ENCODE results near the gene TEX55.

DNA sequence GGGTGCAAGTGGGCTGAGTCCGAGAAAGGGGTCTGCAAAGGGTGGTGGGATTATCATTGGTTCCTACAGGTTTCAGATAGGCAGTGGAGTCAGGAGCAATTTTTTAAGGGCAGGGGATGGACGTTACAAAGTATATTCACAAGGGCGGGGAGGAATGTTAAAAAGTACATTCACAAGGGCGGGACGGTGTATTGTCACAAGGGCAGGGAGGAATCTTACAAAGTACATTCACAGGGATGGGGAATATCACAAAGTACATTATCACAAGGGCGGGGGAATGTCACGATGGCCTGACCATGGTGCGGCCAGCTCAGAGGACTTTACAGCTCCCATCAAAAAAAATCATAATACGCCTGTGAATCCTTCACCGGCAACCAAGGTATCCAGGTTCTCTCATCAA, 20.6 kb upstream of the TEX55 start:
- TF ChIP-seq, protein P1, sequence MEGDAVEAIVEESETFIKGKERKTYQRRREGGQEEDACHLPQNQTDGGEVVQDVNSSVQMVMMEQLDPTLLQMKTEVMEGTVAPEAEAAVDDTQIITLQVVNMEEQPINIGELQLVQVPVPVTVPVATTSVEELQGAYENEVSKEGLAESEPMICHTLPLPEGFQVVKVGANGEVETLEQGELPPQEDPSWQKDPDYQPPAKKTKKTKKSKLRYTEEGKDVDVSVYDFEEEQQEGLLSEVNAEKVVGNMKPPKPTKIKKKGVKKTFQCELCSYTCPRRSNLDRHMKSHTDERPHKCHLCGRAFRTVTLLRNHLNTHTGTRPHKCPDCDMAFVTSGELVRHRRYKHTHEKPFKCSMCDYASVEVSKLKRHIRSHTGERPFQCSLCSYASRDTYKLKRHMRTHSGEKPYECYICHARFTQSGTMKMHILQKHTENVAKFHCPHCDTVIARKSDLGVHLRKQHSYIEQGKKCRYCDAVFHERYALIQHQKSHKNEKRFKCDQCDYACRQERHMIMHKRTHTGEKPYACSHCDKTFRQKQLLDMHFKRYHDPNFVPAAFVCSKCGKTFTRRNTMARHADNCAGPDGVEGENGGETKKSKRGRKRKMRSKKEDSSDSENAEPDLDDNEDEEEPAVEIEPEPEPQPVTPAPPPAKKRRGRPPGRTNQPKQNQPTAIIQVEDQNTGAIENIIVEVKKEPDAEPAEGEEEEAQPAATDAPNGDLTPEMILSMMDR (conservative IDR thresholded peaks at IDR 0.05; ENCODE audit: low read depth, low read length): no peak
- no peak for TF ChIP-seq CEBPB (IDR thresholded peaks at IDR 0.05; ENCODE audit: low read depth, low read length)
- no peak for TF ChIP-seq MXI1 (IDR thresholded peaks at IDR 0.05; ENCODE audit: borderline replicate concordance, low read depth, low read length)
- no peak for TF ChIP-seq FOS (IDR thresholded peaks at IDR 0.05; ENCODE audit: low read depth, low read length)
- no peak for TF ChIP-seq SMC3 (IDR thresholded peaks at IDR 0.05; ENCODE audit: low read depth, low read length)
- TF ChIP-seq POLR2A (IDR thresholded peaks at IDR 0.05; ENCODE audit: low read depth, low read length): no peak
- TF ChIP-seq, protein P2, sequence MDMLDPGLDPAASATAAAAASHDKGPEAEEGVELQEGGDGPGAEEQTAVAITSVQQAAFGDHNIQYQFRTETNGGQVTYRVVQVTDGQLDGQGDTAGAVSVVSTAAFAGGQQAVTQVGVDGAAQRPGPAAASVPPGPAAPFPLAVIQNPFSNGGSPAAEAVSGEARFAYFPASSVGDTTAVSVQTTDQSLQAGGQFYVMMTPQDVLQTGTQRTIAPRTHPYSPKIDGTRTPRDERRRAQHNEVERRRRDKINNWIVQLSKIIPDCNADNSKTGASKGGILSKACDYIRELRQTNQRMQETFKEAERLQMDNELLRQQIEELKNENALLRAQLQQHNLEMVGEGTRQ (IDR thresholded peaks at IDR 0.05; ENCODE audit: low read depth, low read length): no peak
- no peak for TF ChIP-seq MAFK (IDR thresholded peaks at IDR 0.05; ENCODE audit: low read depth, low read length)
- no peak for TF ChIP-seq NFE2L2 (IDR thresholded peaks at IDR 0.05; ENCODE audit: low read depth, low read length)
- no peak for TF ChIP-seq RCOR1 (IDR thresholded peaks at IDR 0.05; ENCODE audit: insufficient replicate concordance, low read length)
- TF ChIP-seq, protein P3, sequence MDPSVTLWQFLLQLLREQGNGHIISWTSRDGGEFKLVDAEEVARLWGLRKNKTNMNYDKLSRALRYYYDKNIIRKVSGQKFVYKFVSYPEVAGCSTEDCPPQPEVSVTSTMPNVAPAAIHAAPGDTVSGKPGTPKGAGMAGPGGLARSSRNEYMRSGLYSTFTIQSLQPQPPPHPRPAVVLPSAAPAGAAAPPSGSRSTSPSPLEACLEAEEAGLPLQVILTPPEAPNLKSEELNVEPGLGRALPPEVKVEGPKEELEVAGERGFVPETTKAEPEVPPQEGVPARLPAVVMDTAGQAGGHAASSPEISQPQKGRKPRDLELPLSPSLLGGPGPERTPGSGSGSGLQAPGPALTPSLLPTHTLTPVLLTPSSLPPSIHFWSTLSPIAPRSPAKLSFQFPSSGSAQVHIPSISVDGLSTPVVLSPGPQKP (IDR thresholded peaks at IDR 0.05; ENCODE audit: borderline replicate concordance, low read depth, low read length): no peak
- no peak for TF ChIP-seq RAD21 (IDR thresholded peaks at IDR 0.05; ENCODE audit: low read length)

All from IMR-90 (cell line).